MM.1S (cell line): ENCODE data around the gene MCL1.

ENCODE experiments used
- DNase-seq: peaks from one replicate; pipeline ENCODE4 v3.0.0-alpha.2; 2015
- H2AFZ ChIP-seq: fragments of 300-600 bp; sonication (generic); 2 replicates; pipeline ENCODE4 v1.6.0; 2016; ENCODE audit warnings: antibody characterized with exemption, low read length
- H3F3A ChIP-seq: fragments of 300-600 bp; sonication (generic); 2 replicates; pipeline ENCODE4 v1.6.1; 2016; ENCODE audit warnings: mild to moderate bottlenecking, antibody characterized with exemption, low read length, moderate library complexity, mixed read lengths; ENCODE audit not compliant: insufficient read depth
- H3K27ac ChIP-seq: fragments of 300-600 bp; sonication (generic); 2 replicates; pipeline ENCODE4 v1.5.1; 2016; ENCODE audit warnings: mild to moderate bottlenecking, low read length
- H3K27me3 ChIP-seq: fragments of 300-600 bp; sonication (generic); replicated peaks from 2 replicates; pipeline ENCODE4 v1.6.0; 2016; ENCODE audit warnings: low read length; ENCODE audit not compliant: insufficient read depth
- H3K36me3 ChIP-seq: fragments of 300-600 bp; sonication (generic); replicated peaks from 2 replicates; pipeline ENCODE4 v1.6.1; 2016; ENCODE audit warnings: mild to moderate bottlenecking, low read length, mixed read lengths; ENCODE audit not compliant: insufficient read depth
- H3K4me1 ChIP-seq: fragments of 300-600 bp; sonication (generic); 2 replicates; pipeline ENCODE4 v1.6.1; 2016; ENCODE audit warnings: low read length, mixed read lengths
- H3K4me2 ChIP-seq: fragments of 300-600 bp; sonication (generic); 2 replicates; pipeline ENCODE4 v1.6.0; 2016; ENCODE audit warnings: low read depth, low read length
- H3K4me3 ChIP-seq: fragments of 300-600 bp; sonication (generic); 2 replicates; pipeline ENCODE4 v1.5.1; 2016; ENCODE audit warnings: low read length, mixed read lengths
- H3K79me2 ChIP-seq: fragments of 300-600 bp; sonication (generic); 2 replicates; pipeline ENCODE4 v1.6.1; 2016; ENCODE audit warnings: mixed run types, low read length, mixed read lengths
- H3K9ac ChIP-seq: fragments of 300-600 bp; sonication (generic); 2 replicates; pipeline ENCODE4 v1.6.1; 2016; ENCODE audit warnings: low read length, mixed read lengths
- H3K9me2 ChIP-seq: fragments of 300-600 bp; sonication (generic); replicated peaks from 2 replicates; pipeline ENCODE4 v1.6.1; 2016; ENCODE audit warnings: mild to moderate bottlenecking, low read length, mixed read lengths; ENCODE audit not compliant: insufficient read depth
- H3K9me3 ChIP-seq: fragments of 300-600 bp; sonication (generic); replicated peaks from 2 replicates; pipeline ENCODE4 v1.6.1; 2016; ENCODE audit warnings: mild to moderate bottlenecking, low read length, mixed read lengths; ENCODE audit not compliant: insufficient read depth
- H4K20me1 ChIP-seq: fragments of 300-600 bp; sonication (generic); 2 replicates; pipeline ENCODE4 v1.6.1; 2016; ENCODE audit warnings: mild to moderate bottlenecking, low read length, moderate library complexity, mixed read lengths; ENCODE audit not compliant: insufficient read depth
- CTCF ChIP-seq: fragments of 300-600 bp; sonication (generic); IDR thresholded peaks from 2 replicates; pipeline ENCODE4 v1.5.1; 2016; ENCODE audit warnings: antibody characterized with exemption, low read length, mixed read lengths
- EZH2 ChIP-seq: fragments of 300-600 bp; sonication (generic); optimal IDR thresholded peaks from 2 replicates; pipeline ENCODE3; 2017; ENCODE audit warnings: low read depth, mild to moderate bottlenecking, antibody characterized with exemption, low read length, mixed read lengths
- EZH2phosphoT487 ChIP-seq: fragments of 300-600 bp; sonication (generic); IDR thresholded peaks from 2 replicates; pipeline ENCODE4 v1.6.1; 2018; ENCODE audit warnings: antibody characterized with exemption, low read length

Gene MCL1

GRCh38 chr1:150553392-150554085, 25.9 kb downstream of the MCL1 start:
- Histone ChIP-seq H3K27ac (no peak overlapping the region), H3K4me1 (no peaks in the 10 kb centered on the region), H4K20me1 (no peaks in the 10 kb centered on the region), H3K9me3 (no peaks in the 10 kb centered on the region), H3K36me3 (no peaks in the 10 kb centered on the region), H3K27me3 (peaks cover 32% of the 10 kb centered on the region), H2AFZ (no peak overlapping the region), H3K79me2 (no peaks in the 10 kb centered on the region), H3K9ac (no peak overlapping the region), H3K4me2 (no peak overlapping the region), H3K9me2 (no peaks in the 10 kb centered on the region), H3F3A (no peaks in the 10 kb centered on the region), H3K4me3 (no peak overlapping the region)
- DNase-seq = no peak
- TF ChIP-seq EZH2phosphoT487 (no peak), CTCF (no peak), EZH2 (no peak)

- DNase-seq = no peak
These were observed 26.5 kb downstream of the MCL1 start for GRCh38 chr1:150552911-150553289.

GRCh38 chr1:150552128-150552910, 27.1 kb downstream of the MCL1 start:
- no peaks in the 10 kb centered on the region for H3K36me3 ChIP-seq
- no peak overlapping the region for H3K4me2 ChIP-seq
- H4K20me1 ChIP-seq = no peaks in the 10 kb centered on the region
- no peak overlapping the region for H3K4me3 ChIP-seq
- TF ChIP-seq EZH2 = no peak
- TF ChIP-seq EZH2phosphoT487 = no peak
- no peak for TF ChIP-seq CTCF
- 0 out of 2 replicates have a peak, but pooled peaks cover 2% of the 10 kb centered on the region for H3K4me1 ChIP-seq
- no peak for DNase-seq
- peaks cover 32% of the 10 kb centered on the region for H3K27me3 ChIP-seq
- no peaks in the 10 kb centered on the region for H3K79me2 ChIP-seq
- no peak overlapping the region for H3K27ac ChIP-seq
- no peaks in the 10 kb centered on the region for H3K9me3 ChIP-seq
- H3F3A ChIP-seq = no peaks in the 10 kb centered on the region
- no peak overlapping the region for H2AFZ ChIP-seq
- H3K9ac ChIP-seq = no peak overlapping the region
- no peaks in the 10 kb centered on the region for H3K9me2 ChIP-seq

More at GRCh38 chr1:150552911-150553289, 26.5 kb downstream of the MCL1 start:
- Histone ChIP-seq H3K36me3 (no peaks in the 10 kb centered on the region), H3K9me3 (no peaks in the 10 kb centered on the region), H3K27ac (no peak overlapping the region), H3K4me3 (no peak overlapping the region), H3K27me3 (peaks cover 32% of the 10 kb centered on the region), H3K9ac (no peak overlapping the region), H2AFZ (no peak overlapping the region), H3K4me1 (0 out of 2 replicates have a peak, but pooled peaks cover 2% of the 10 kb centered on the region), H3K9me2 (no peaks in the 10 kb centered on the region), H3F3A (no peaks in the 10 kb centered on the region), H3K79me2 (no peaks in the 10 kb centered on the region), H3K4me2 (no peak overlapping the region), H4K20me1 (no peaks in the 10 kb centered on the region)
- no peak for TF ChIP-seq CTCF
- no peak for TF ChIP-seq EZH2
- no peak for TF ChIP-seq EZH2phosphoT487
